OCI-LY1 (cell line): Measurements from ENCODE around the gene TRPM3.

Experiments
- H2AFZ ChIP-seq: fragments of 200-600 bp; sonication (generic), shearing (Covaris generic); 2 replicates; pipeline ENCODE4 v1.6.0; 2014; ENCODE audit warnings: antibody characterized with exemption, mild to moderate bottlenecking, low read length
- H3F3A ChIP-seq: fragments of 200-600 bp; sonication (generic), shearing (Covaris generic); 2 replicates; pipeline ENCODE4 v1.6.0; 2014; ENCODE audit warnings: mild to moderate bottlenecking, antibody characterized with exemption, low read length, moderate library complexity; ENCODE audit not compliant: insufficient read depth
- H3K27ac ChIP-seq: fragments of 200-600 bp; sonication (generic); 2 replicates; pipeline ENCODE4 v1.5.1; 2014; ENCODE audit warnings: low read length, mixed run types, mild to moderate bottlenecking, low read depth; ENCODE audit not compliant: poor library complexity, severe bottlenecking
- H3K27me3 ChIP-seq: fragments of 200-600 bp; sonication (generic); 2 replicates; pipeline ENCODE4 v1.6.0; 2014; ENCODE audit warnings: antibody characterized with exemption, mild to moderate bottlenecking, low read length, moderate library complexity; ENCODE audit not compliant: insufficient read depth
- H3K36me3 ChIP-seq: fragments of 200-600 bp; sonication (generic); 2 replicates; pipeline ENCODE4 v1.6.1; 2014; ENCODE audit warnings: mild to moderate bottlenecking, antibody characterized with exemption, low read length, moderate library complexity, mixed read lengths; ENCODE audit not compliant: insufficient read depth
- H3K4me1 ChIP-seq: fragments of 200-600 bp; sonication (generic); 2 replicates; pipeline ENCODE4 v1.5.1; 2014; ENCODE audit warnings: mild to moderate bottlenecking, low read length, moderate library complexity; ENCODE audit not compliant: insufficient read depth, severe bottlenecking
- H3K4me2 ChIP-seq: fragments of 200-600 bp; sonication (generic), shearing (Covaris generic); 2 replicates; pipeline ENCODE4 v1.6.1; 2014; ENCODE audit warnings: low read length
- H3K4me3 ChIP-seq: fragments of 200-600 bp; sonication (generic); 2 replicates; pipeline ENCODE4 v1.5.1; 2014; ENCODE audit warnings: low read length, low read depth, mild to moderate bottlenecking, mixed read lengths; ENCODE audit not compliant: poor library complexity, severe bottlenecking
- H3K79me2 ChIP-seq: fragments of 200-600 bp; shearing (Covaris generic); 2 replicates; pipeline ENCODE4 v1.6.1; 2016; ENCODE audit warnings: mixed run types, low read length, mixed read lengths; ENCODE audit not compliant: insufficient read depth
- H3K9ac ChIP-seq: fragments of 200-600 bp; sonication (generic), shearing (Covaris generic); 2 replicates; pipeline ENCODE4 v1.6.1; 2014; ENCODE audit warnings: mild to moderate bottlenecking, low read length, mixed read lengths
- H3K9me2 ChIP-seq: fragments of 200-600 bp; sonication (generic), shearing (Covaris generic); 2 replicates; pipeline ENCODE4 v1.6.1; 2014; ENCODE audit warnings: low read depth, mild to moderate bottlenecking, low read length, mixed read lengths
- H3K9me3 ChIP-seq: fragments of 200-600 bp; shearing (Covaris generic); 2 replicates; pipeline ENCODE4 v1.6.1; 2014; ENCODE audit warnings: low read length, mixed read lengths
- H4K20me1 ChIP-seq: fragments of 200-600 bp; sonication (generic), shearing (Covaris generic); 2 replicates; pipeline ENCODE4 v1.6.0; 2016; ENCODE audit warnings: mild to moderate bottlenecking, low read length; ENCODE audit not compliant: insufficient read depth
- EZH2 ChIP-seq: fragments of 200-600 bp; sonication (generic), shearing (Covaris generic); IDR thresholded peaks from 2 replicates; pipeline ENCODE4 v1.8.0; 2017; ENCODE audit warnings: borderline replicate concordance, mixed run types, mild to moderate bottlenecking, antibody characterized with exemption, low read length, moderate library complexity, mixed read lengths
- TF ChIP-seq, protein P1 (sequence below): fragments of 200-600 bp; sonication (generic), shearing (Covaris generic); IDR thresholded peaks from 2 replicates; pipeline ENCODE4 v1.5.1; 2017; ENCODE audit warnings: mild to moderate bottlenecking, antibody characterized with exemption, low read length, moderate library complexity, mixed read lengths

Gene TRPM3

GRCh38 chr9:71058660-71059059, 62.8 kb downstream of the TRPM3 start:
- no peaks in the 10 kb centered on the region for H3F3A ChIP-seq
- H3K36me3 ChIP-seq, result no peaks in the 10 kb centered on the region
- no peaks in the 10 kb centered on the region for H3K9me3 ChIP-seq
- H3K4me2 ChIP-seq, result no peak overlapping the region
- no peaks in the 10 kb centered on the region for H3K9me2 ChIP-seq
- H3K4me1 ChIP-seq, result no peaks in the 10 kb centered on the region
- no peak overlapping the region for H3K4me3 ChIP-seq
- H4K20me1 ChIP-seq, result no peaks in the 10 kb centered on the region
- H2AFZ ChIP-seq, result no peak overlapping the region
- H3K27ac ChIP-seq, result no peak overlapping the region
- no peak for TF ChIP-seq EZH2
- TF ChIP-seq, protein P1, sequence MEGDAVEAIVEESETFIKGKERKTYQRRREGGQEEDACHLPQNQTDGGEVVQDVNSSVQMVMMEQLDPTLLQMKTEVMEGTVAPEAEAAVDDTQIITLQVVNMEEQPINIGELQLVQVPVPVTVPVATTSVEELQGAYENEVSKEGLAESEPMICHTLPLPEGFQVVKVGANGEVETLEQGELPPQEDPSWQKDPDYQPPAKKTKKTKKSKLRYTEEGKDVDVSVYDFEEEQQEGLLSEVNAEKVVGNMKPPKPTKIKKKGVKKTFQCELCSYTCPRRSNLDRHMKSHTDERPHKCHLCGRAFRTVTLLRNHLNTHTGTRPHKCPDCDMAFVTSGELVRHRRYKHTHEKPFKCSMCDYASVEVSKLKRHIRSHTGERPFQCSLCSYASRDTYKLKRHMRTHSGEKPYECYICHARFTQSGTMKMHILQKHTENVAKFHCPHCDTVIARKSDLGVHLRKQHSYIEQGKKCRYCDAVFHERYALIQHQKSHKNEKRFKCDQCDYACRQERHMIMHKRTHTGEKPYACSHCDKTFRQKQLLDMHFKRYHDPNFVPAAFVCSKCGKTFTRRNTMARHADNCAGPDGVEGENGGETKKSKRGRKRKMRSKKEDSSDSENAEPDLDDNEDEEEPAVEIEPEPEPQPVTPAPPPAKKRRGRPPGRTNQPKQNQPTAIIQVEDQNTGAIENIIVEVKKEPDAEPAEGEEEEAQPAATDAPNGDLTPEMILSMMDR, result no peak
- H3K27me3 ChIP-seq, result no peaks in the 10 kb centered on the region
- no peaks in the 10 kb centered on the region for H3K79me2 ChIP-seq
- no peak overlapping the region for H3K9ac ChIP-seq

DNA sequence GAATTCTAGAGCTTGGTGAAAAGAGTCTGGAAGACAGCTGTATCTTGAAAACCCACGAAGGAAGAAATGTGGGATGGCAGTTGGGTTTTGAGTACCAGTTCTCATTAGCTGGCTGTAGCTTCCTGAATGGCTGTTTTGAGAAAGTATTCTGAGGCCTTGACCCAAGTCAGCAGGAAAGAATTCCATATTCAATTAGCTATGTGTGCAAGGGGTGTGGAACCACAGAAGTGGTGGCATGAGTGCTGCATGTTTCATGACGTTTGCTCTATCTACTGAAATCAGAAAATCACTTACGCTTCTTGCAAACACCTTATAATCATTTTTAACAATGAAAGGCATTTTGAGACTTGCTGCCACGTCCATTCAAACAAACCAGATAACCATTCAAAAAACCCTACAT, 69.1 kb downstream of the TRPM3 start:
- no peak overlapping the region for H3K27ac ChIP-seq
- no peaks in the 10 kb centered on the region for H4K20me1 ChIP-seq
- H3K4me3 ChIP-seq, result no peak overlapping the region
- no peaks in the 10 kb centered on the region for H3K79me2 ChIP-seq
- no peak overlapping the region for H3K4me2 ChIP-seq
- no peaks in the 10 kb centered on the region for H3K9me3 ChIP-seq
- H3K9me2 ChIP-seq, result no peaks in the 10 kb centered on the region
- no peaks in the 10 kb centered on the region for H3K4me1 ChIP-seq
- TF ChIP-seq, protein P1, result no peak
- TF ChIP-seq EZH2, result no peak
- no peaks in the 10 kb centered on the region for H3K36me3 ChIP-seq
- H3K9ac ChIP-seq, result no peak overlapping the region
- H3K27me3 ChIP-seq, result no peaks in the 10 kb centered on the region
- H2AFZ ChIP-seq, result no peak overlapping the region
- H3F3A ChIP-seq, result no peaks in the 10 kb centered on the region

DNA sequence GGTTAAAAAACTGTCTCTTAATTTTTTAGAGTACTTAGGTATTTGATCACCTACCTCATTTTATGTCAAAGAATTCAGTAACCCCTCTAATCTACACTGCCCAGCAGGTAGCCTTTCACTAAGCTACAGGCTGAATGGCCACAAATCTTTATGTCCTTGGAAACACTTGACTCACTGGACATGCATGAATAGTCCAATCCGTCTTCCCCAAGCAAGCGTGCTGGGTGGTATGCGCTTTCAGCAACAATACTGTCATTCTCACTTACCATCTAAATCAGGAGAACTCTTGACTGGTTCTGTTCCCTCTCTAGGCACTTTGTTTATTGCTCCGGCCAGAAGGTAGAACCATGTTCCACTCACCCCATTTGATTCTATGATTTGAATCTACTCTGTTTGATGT, 73.1 kb downstream of the TRPM3 start:
- TF ChIP-seq, protein P1, result no peak
- TF ChIP-seq EZH2, result no peak
- no peak overlapping the region for H2AFZ ChIP-seq
- no peak overlapping the region for H3K4me3 ChIP-seq
- no peaks in the 10 kb centered on the region for H3K36me3 ChIP-seq
- no peaks in the 10 kb centered on the region for H3K9me3 ChIP-seq
- H4K20me1 ChIP-seq, result no peaks in the 10 kb centered on the region
- H3K9me2 ChIP-seq, result no peaks in the 10 kb centered on the region
- H3K79me2 ChIP-seq, result no peaks in the 10 kb centered on the region
- no peak overlapping the region for H3K4me2 ChIP-seq
- H3F3A ChIP-seq, result no peaks in the 10 kb centered on the region
- no peaks in the 10 kb centered on the region for H3K27me3 ChIP-seq
- H3K4me1 ChIP-seq, result no peaks in the 10 kb centered on the region
- no peak overlapping the region for H3K27ac ChIP-seq
- no peak overlapping the region for H3K9ac ChIP-seq
